HepG2 (cell line): ENCODE measurements around the gene NDUFB7. TPM values are rescaled to one million over a fixed set of nuclear protein-coding genes. Genes with fewer than 3 reads are reported as not detected.

Source experiments
- CCAR2 ChIP-seq: fragments of 200-400 bp; formaldehyde crosslinking; optimal IDR thresholded peaks from 2 replicates; pipeline ENCODE3; 2018; ENCODE audit warnings: low read depth, mild to moderate bottlenecking, low read length, moderate library complexity
- CEBPZ ChIP-seq: IDR thresholded peaks from 2 replicates; pipeline ENCODE4 v1.6.1; 2012; ENCODE audit warnings: low read length, improper control_type of control experiment
- E2F2 ChIP-seq: sonication (generic); formaldehyde crosslinking; IDR thresholded peaks from 2 replicates; pipeline ENCODE4 v1.4.0; 2020; ENCODE audit warnings: missing genetic modification reagents, borderline replicate concordance
- EHMT2 ChIP-seq: fragments of 200-600 bp; sonication (generic); IDR thresholded peaks from 2 replicates; pipeline ENCODE4 v1.7.0; 2017; ENCODE audit warnings: antibody characterized with exemption, low read depth, low read length, borderline replicate concordance
- ETS1 ChIP-seq: sonication (generic); formaldehyde crosslinking; IDR thresholded peaks from 2 replicates; pipeline ENCODE4 v1.4.0; 2020; ENCODE audit warnings: missing genetic modification reagents
- KLF16 ChIP-seq, 2 experiments: sonication (generic) in 1 of 2; formaldehyde crosslinking in 1 of 2; IDR thresholded peaks; 2 replicates each; pipeline versions ENCODE4 v1.6.1 to v1.8.0; 2016 to 2023; ENCODE audit warnings: missing genetic modification reagents in 2 of 2, missing compliant biosample characterization in 1 of 2
- MYNN ChIP-seq: sonication (generic); formaldehyde crosslinking; IDR thresholded peaks from 2 replicates; pipeline ENCODE4 v1.4.0; 2020; ENCODE audit warnings: mild to moderate bottlenecking, low read depth, missing genetic modification reagents
- POGK ChIP-seq: sonication (generic); formaldehyde crosslinking; conservative IDR thresholded peaks from 2 replicates; pipeline ENCODE4 v1.8.0; 2022; ENCODE audit warnings: mild to moderate bottlenecking, moderate library complexity, missing genetic modification reagents
- PPARG ChIP-seq: conservative IDR thresholded peaks from 2 replicates; pipeline ENCODE4 v1.6.1; 2016; ENCODE audit warnings: missing biosample characterization, missing genetic modification reagents
- SAFB2 ChIP-seq: sonication (generic); formaldehyde crosslinking; IDR thresholded peaks from 2 replicates; pipeline ENCODE4 v1.5.1; 2020; ENCODE audit warnings: missing genetic modification reagents, low read depth, mild to moderate bottlenecking, borderline replicate concordance
- SMAD9 ChIP-seq: sonication (generic); formaldehyde crosslinking; IDR thresholded peaks from 2 replicates; pipeline ENCODE4 v1.5.1; 2020; ENCODE audit warnings: mild to moderate bottlenecking, missing genetic modification reagents
- ZFY ChIP-seq: sonication (generic); formaldehyde crosslinking; IDR thresholded peaks from 2 replicates; pipeline ENCODE4 v1.4.0; 2020; ENCODE audit warnings: missing genetic modification reagents
- ZNF24 ChIP-seq: fragments of 450-650 bp; IDR thresholded peaks from 2 replicates; pipeline ENCODE4 v1.6.1; 2017; ENCODE audit warnings: antibody characterized with exemption, mild to moderate bottlenecking
- ZNF547 ChIP-seq: sonication (generic); formaldehyde crosslinking; IDR thresholded peaks from 2 replicates; pipeline ENCODE4 v1.5.1; 2020; ENCODE audit warnings: mild to moderate bottlenecking, missing genetic modification reagents
- ZNF646 ChIP-seq: sonication (generic); formaldehyde crosslinking; IDR thresholded peaks from 2 replicates; pipeline ENCODE4 v1.9.0; 2021; ENCODE audit warnings: mild to moderate bottlenecking, missing genetic modification reagents
- ZNF749 ChIP-seq: sonication (generic); formaldehyde crosslinking; IDR thresholded peaks from 2 replicates; pipeline ENCODE4 v1.8.0; 2022; ENCODE audit warnings: mild to moderate bottlenecking, missing genetic modification reagents, moderate library complexity, borderline replicate concordance
- polyA plus RNA-seq, 8 experiments: library from polyadenylated mRNA; depleted of rRNA in 3 of 8; stranded (reverse) in 7 of 8; unstranded in 1 of 8; fragments of >200 nt; fragmentation: Illumina TruSeq in 4 of 8; extraction: Trizol in 4 of 8; gene quantifications; 2 replicates each; pipeline versions ENCODE4 v1.2.1 to v1.2.3, GENCODE V29; 2011 to 2016; ENCODE audit warnings: low read depth in 4 of 8, missing spikeins in 1 of 8, mixed read lengths in 1 of 8; ENCODE audit not compliant: insufficient read depth in 1 of 8
- total RNA-seq, 5 experiments: library from RNA; depleted of rRNA; stranded (reverse); fragments of >200 nt; fragmentation: Illumina TruSeq; extraction: Trizol; gene quantifications; 2 replicates each; pipeline ENCODE4 v1.2.3, GENCODE V29; 2016; ENCODE audit warnings: low read depth in 1 of 5

The NDUFB7 gene
- total and polyA plus RNA-seq, 2 of the 13 experiments (the other 11 are each of a cell fraction or from before 2014, with no cell fraction given), result 156 to 198 TPM

GRCh38 chr19:14616407-14616806 lies 44.5 kb upstream of the NDUFB7 start (continued):
- TF ChIP-seq CCAR2 (no peak), KLF16 (CRISPR knock-in tag; IDR thresholded peaks at IDR 0.05) (0 out of 4 replicates have a peak, but pooled peaks of 1 of the 2 experiments have one; percentile 60), ETS1 (CRISPR knock-in tag) (no peak), PPARG (CRISPR knock-in tag) (no peak), ZNF749 (CRISPR knock-in tag) (no peak), SMAD9 (CRISPR knock-in tag) (no peak), MYNN (CRISPR knock-in tag) (no peak), SAFB2 (CRISPR knock-in tag) (no peak), CEBPZ (no peak), ZNF646 (no peak), ZNF547 (no peak), ZFY (CRISPR knock-in tag) (no peak), E2F2 (CRISPR knock-in tag) (no peak), ZNF24 (no peak), POGK (no peak), EHMT2 (peak; percentile 61; the same call in 1 of the 2 replicates)
